ENCODE measurements around the gene MAEA.

- no peak for TF ChIP-seq ZNF274 (IDR thresholded peaks at IDR 0.05; ENCODE audit: low read depth, low read length)
- TF ChIP-seq SUZ12 (IDR thresholded peaks at IDR 0.05; ENCODE audit: extremely low read depth, insufficient read depth, insufficient read length): no peak
- no peak for TF ChIP-seq YY1 (IDR thresholded peaks at IDR 0.05; ENCODE audit: insufficient read depth, insufficient read length)
Observed at GRCh38 chr4:1296324-1297022, 6.8 kb downstream of the MAEA start.
